Activated CD4-positive, alpha-beta memory T cell treated with anti-CD3 and anti-CD28 coated beads, Interleukin-2, amount 10 ng/mL, durations not matched to agents 7 days and 5 days (primary cell): Measurements from ENCODE around the gene ZNF705A. TPM values are rescaled to one million over a fixed set of nuclear protein-coding genes. Genes with fewer than 3 reads are reported as not detected.
"Not testable (repeated sequence)": the region's sequence is repeated elsewhere in the genome, so short reads cannot be mapped to it uniquely, and the experiment has no call there.

Experiments
- CTCF ChIA-PET: fragments of 350-600 bp; sonication (Branson Sonifier 250); formaldehyde crosslinking; loops from one replicate; lab custom pipeline; 2021; ENCODE audit warnings: antibody characterized with exemption, inconsistent platforms; lab: Charles Lee
- POLR2A ChIA-PET: fragments of 350-600 bp; sonication (Branson Sonifier 250); formaldehyde crosslinking; loops from one replicate; lab custom pipeline; 2021; ENCODE audit warnings: antibody characterized with exemption; lab: Charles Lee
- DNase-seq: peaks from one replicate; pipeline ENCODE4 v3.0.0-alpha.2; 2020
- H3K27ac Mint-ChIP-seq: one replicate; pipeline ENCODE4 v1.8.0; 2021; ENCODE audit warnings: mild to moderate bottlenecking, mixed read lengths
- H3K27me3 Mint-ChIP-seq: one replicate; pipeline ENCODE4 v1.8.0; 2021; ENCODE audit warnings: mixed read lengths
- H3K36me3 Mint-ChIP-seq: one replicate; pipeline ENCODE4 v1.8.0; 2021; ENCODE audit warnings: low read depth, mixed read lengths
- H3K4me1 Mint-ChIP-seq: one replicate; pipeline ENCODE4 v1.8.0; 2021; ENCODE audit warnings: mixed read lengths
- H3K4me3 Mint-ChIP-seq: one replicate; pipeline ENCODE4 v1.8.0; 2021; ENCODE audit warnings: mild to moderate bottlenecking, mixed read lengths
- H3K9me3 Mint-ChIP-seq: one replicate; pipeline ENCODE4 v1.8.0; 2021; ENCODE audit warnings: mixed read lengths
- total RNA-seq, 2 experiments: library from RNA; stranded (reverse); gene quantifications; one replicate each; pipeline ENCODE4 v1.2.3, GENCODE V29; 2021

The ZNF705A gene
- total RNA-seq, 2 experiments from 2014 or later, result not detected

GRCh38 chr12:8154526-8154925, 2.3 kb upstream of the ZNF705A start:
- no peaks in the 10 kb centered on the region for H3K36me3 Mint-ChIP-seq
- H3K27ac Mint-ChIP-seq, result no peak overlapping the region
- ChIA-PET CTCF (no interaction called here), POLR2A (interaction anchor here (0.9 kb wide), 1 partner anchor 46 kb away, joined by 4 read pairs; no protein-coding TSS in a partner anchor)
- no peak overlapping the region for H3K4me3 Mint-ChIP-seq
- peaks cover 55% of the 10 kb centered on the region for H3K27me3 Mint-ChIP-seq
- peaks cover 5% of the 10 kb centered on the region for H3K4me1 Mint-ChIP-seq
- H3K9me3 Mint-ChIP-seq, result no peaks in the 10 kb centered on the region
- no peak for DNase-seq

DNA sequence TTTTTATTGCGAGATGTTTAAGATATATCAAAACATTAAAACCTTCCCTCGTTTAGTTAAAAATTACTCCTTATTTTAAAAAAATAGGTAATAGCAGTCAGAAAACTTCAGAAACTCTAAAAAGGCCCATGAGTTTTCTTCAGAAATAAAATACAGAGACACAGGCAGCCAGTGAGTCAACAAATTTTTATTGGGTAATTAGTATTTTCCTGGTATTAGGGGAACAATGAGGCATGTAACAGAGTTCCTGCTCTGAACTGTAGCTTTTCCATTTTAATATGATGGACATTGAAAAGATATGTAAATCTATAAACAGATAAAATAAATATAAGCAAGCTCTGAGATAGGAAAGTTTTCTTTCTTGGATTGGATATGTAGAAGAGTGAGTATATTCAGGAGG, 399 bp upstream of the ZNF705A start:
- Mint-ChIP-seq H3K27me3 (peaks cover 46% of the 10 kb centered on the region), H3K36me3 (no peaks in the 10 kb centered on the region), H3K27ac (no peak overlapping the region), H3K4me3 (no peak overlapping the region), H3K9me3 (no peaks in the 10 kb centered on the region), H3K4me1 (peaks cover 5% of the 10 kb centered on the region)
- ChIA-PET CTCF (no interaction called here), POLR2A (no interaction called here)
- no peak for DNase-seq

DNA sequence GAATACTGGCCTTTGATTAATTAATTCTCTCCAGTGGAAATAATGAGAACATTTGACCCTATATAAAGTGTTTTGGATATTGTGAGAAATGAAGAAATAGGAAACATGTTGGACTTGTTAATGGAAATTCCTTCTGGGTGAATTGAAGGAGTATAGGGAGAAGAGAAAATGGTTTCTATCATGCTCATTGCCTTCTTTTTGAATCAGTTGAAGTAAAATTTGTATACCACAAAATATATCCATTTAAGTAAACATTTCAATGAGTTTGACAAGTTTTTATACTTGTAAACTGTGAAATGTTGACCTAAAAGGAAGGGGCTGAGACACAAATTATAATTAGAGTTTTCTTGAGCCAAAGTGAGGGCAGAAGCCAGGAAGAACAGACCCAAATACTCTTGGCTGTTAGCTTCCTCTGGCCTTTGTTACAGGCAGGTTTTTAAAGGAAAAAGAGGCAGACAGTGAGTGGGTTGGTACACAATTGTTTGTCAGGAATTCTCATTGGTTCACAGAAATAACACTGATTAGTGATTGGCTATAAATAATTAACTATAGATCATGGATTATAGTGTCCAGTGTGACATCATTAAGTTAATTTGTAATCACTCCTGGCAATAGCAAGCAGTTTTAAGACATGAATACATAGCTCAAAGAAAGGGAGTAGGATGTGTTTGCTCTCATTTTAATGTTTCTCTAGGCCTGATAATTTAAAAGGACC, 826 bp downstream of the ZNF705A start:
- H3K4me3 Mint-ChIP-seq, result no peak overlapping the region
- no peak for DNase-seq
- H3K4me1 Mint-ChIP-seq, result peaks cover 15% of the 10 kb centered on the region
- no peaks in the 10 kb centered on the region for H3K36me3 Mint-ChIP-seq
- H3K9me3 Mint-ChIP-seq, result no peaks in the 10 kb centered on the region
- ChIA-PET CTCF (interaction anchor here (0.8 to 1.1 kb wide), 2 partner anchors 48 to 74 kb away, joined by 3 to 4 read pairs; no protein-coding TSS in a partner anchor), POLR2A (no interaction called here)
- H3K27ac Mint-ChIP-seq, result no peak overlapping the region
- peaks cover 34% of the 10 kb centered on the region for H3K27me3 Mint-ChIP-seq

DNA sequence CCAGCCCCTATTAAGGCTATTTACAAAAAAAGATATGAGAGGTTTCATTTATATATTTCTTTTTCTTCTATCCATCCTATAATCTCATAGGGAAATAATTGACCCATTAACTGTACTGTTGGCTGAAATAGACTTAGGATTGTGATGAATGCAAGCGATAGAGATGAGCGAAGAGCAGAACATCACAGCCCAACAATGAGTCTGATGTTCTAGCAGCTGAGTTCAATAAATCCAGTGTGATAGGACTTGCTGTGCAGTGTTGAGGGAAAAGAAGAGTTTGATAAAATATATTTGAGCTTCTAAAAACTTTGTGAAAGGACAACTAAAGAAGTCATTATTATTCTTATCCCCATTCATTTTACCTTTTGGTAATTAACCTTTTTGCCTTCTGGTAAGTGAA, 16.1 kb downstream of the ZNF705A start:
- POLR2A ChIA-PET, result not testable (repeated sequence)

DNA sequence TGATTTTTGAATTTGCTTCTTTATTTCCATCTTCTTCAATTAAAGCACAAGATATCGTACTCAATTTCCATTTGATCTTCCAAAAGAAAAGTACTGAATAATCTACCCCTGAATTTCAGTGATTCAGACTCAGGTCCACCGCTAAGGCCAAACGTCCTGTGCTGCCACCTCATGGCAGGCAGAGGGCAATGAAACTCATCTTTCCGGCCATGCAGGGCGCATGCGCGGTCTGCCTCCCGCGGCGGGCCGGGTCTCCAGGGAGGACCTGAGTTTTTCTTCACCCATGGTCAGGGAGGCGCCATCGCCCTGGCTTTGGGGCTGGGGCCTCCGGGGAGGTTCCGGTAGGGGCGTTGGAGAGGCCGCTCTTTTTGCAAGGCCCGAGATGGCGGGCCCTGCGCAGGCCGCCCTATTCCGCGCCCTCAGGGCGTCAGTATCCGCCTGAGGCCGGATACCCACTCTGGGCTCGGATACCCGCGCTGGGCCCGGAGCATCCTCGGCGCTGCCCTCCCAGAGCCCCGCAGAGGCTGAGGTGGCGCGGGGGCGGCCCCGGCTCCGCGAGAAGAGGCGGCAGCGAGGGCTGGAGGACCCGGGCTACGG, 23.3 kb downstream of the ZNF705A start:
- H3K36me3 Mint-ChIP-seq, POLR2A ChIA-PET, H3K9me3 Mint-ChIP-seq, H3K27me3 Mint-ChIP-seq: not testable (repeated sequence)
- CTCF ChIA-PET, result interaction anchor here (0.8 kb wide), 1 partner anchor 72 kb away, joined by 4 read pairs; no protein-coding TSS in a partner anchor
- DNase-seq, result peak; percentile 84
- Mint-ChIP-seq H3K4me3 (peak overlapping the region; percentile 76), H3K27ac (peak overlapping the region; percentile 29), H3K4me1 (peaks cover 14% of the 10 kb centered on the region)

More for the DNA sequence above, 16.1 kb downstream of the ZNF705A start:
- H3K36me3 Mint-ChIP-seq, DNase-seq, H3K9me3 Mint-ChIP-seq, H3K4me3 Mint-ChIP-seq, H3K27ac Mint-ChIP-seq, CTCF ChIA-PET, H3K4me1 Mint-ChIP-seq: not testable (repeated sequence)
- peaks cover 20% of the 10 kb centered on the region for H3K27me3 Mint-ChIP-seq

- not testable (repeated sequence) for H3K27me3 Mint-ChIP-seq, DNase-seq, H3K9me3 Mint-ChIP-seq, H3K36me3 Mint-ChIP-seq, H3K27ac Mint-ChIP-seq
- Mint-ChIP-seq H3K4me1 (peaks cover 14% of the 10 kb centered on the region), H3K4me3 (peak overlapping the region; percentile 63)
- ChIA-PET POLR2A (interaction anchor here (0.6 kb wide), 2 partner anchors 53 to 72 kb away, joined by 3 to 5 read pairs; no protein-coding TSS in a partner anchor), CTCF (interaction anchor here (2.6 kb wide), 1 partner anchor 72 kb away, joined by 8 read pairs; no protein-coding TSS in a partner anchor)
These were observed 24.5 kb downstream of the ZNF705A start for GRCh38 chr12:8181271-8181670.

DNA sequence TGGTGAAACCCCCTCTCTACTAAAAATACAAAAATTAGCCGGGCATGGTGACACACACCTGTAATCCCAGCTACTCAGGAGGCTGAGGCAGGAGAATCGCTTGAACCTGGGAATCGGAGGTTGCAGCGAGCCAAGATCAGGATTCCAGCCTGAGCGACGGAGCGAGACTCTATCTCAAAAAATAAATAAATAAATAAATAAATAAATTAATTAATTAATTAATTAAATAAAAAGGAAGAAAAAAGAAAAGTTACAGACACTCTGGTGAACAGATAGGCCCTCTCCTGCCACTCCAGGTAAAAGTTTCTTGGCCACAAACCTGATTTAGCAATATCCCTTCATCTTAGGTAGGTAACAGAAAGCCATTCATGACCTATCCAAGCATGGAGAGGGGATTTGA, 26.1 kb downstream of the ZNF705A start:
- H3K4me3 Mint-ChIP-seq, H3K27ac Mint-ChIP-seq, H3K27me3 Mint-ChIP-seq, DNase-seq, POLR2A ChIA-PET, H3K36me3 Mint-ChIP-seq, H3K9me3 Mint-ChIP-seq: not testable (repeated sequence)
- CTCF ChIA-PET, result interaction anchor here (2.6 kb wide), 1 partner anchor 73 kb away, joined by 8 read pairs; no protein-coding TSS in a partner anchor
- H3K4me1 Mint-ChIP-seq, result peaks cover 14% of the 10 kb centered on the region

GRCh38 chr12:8183346-8183745, 26.5 kb downstream of the ZNF705A start:
- H3K27ac Mint-ChIP-seq, POLR2A ChIA-PET, CTCF ChIA-PET, DNase-seq, H3K27me3 Mint-ChIP-seq, H3K36me3 Mint-ChIP-seq, H3K9me3 Mint-ChIP-seq, H3K4me3 Mint-ChIP-seq: not testable (repeated sequence)
- peaks cover 14% of the 10 kb centered on the region for H3K4me1 Mint-ChIP-seq

GRCh38 chr12:8184206-8184605, 27.4 kb downstream of the ZNF705A start:
- H3K27me3 Mint-ChIP-seq, DNase-seq, CTCF ChIA-PET, POLR2A ChIA-PET, H3K4me3 Mint-ChIP-seq, H3K9me3 Mint-ChIP-seq, H3K27ac Mint-ChIP-seq, H3K36me3 Mint-ChIP-seq: not testable (repeated sequence)
- peaks cover 14% of the 10 kb centered on the region for H3K4me1 Mint-ChIP-seq

DNA sequence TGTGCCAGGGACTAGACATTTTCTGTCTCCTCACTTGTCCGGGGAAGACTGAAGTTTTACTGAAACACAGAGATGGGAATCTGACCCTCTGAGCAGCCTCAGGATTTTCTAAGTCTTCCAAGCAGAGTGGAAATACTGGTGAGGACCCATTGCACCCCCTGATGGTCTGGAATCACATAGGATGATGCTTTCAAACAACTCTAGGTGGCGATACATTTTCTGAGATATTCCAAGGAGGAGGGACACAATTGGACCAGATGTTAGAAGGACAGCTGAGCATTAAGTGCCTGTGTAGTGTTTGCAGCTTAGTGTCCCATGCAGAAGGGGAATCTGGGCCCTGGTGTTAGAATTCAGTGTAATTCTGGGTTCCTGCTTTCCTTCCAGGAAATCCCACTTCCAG, 31.3 kb downstream of the ZNF705A start:
- DNase-seq, result not testable (repeated sequence)

DNA sequence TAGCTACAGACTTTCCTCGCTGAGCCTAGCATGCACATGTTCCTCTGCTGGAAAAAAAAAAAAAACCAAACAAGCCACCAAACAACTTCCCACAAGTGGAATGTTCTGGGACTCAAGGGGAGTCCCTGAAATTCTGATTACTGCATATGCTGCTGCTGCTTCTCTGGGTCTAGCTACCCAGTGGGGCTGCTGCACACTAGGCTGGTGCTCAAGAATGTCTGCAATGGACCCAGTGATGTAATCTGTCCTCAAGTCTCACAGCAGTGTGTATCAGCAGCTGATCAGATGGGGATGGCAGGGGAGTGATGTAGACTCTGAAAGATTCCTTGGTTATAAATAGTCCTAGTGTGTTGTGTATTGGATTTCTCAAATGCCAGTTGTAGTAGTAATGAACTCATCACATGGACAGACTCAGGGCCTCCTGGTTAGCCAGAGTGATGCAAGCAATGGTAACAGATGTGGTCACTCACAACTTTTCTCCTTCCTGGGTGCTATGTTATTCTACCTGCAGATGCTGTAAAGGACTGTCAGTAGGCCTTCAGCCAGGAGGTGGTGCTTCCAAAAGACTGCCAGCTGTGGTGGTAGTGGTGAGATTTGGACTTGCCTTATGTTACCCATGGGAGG, 41.0 kb downstream of the ZNF705A start:
- H3K4me3 Mint-ChIP-seq, H3K27me3 Mint-ChIP-seq, H3K36me3 Mint-ChIP-seq, DNase-seq, H3K27ac Mint-ChIP-seq, H3K9me3 Mint-ChIP-seq, POLR2A ChIA-PET: not testable (repeated sequence)
- peaks cover 10% of the 10 kb centered on the region for H3K4me1 Mint-ChIP-seq
- CTCF ChIA-PET, result interaction anchor here (0.8 kb wide), 1 partner anchor 11 kb away, joined by 3 read pairs; no protein-coding TSS in a partner anchor

More for the DNA sequence above, 31.3 kb downstream of the ZNF705A start:
- CTCF ChIA-PET, H3K9me3 Mint-ChIP-seq, H3K4me3 Mint-ChIP-seq, H3K4me1 Mint-ChIP-seq, H3K27me3 Mint-ChIP-seq, POLR2A ChIA-PET, H3K36me3 Mint-ChIP-seq, H3K27ac Mint-ChIP-seq: not testable (repeated sequence)

- CTCF ChIA-PET, H3K4me3 Mint-ChIP-seq, DNase-seq, H3K4me1 Mint-ChIP-seq, H3K9me3 Mint-ChIP-seq, POLR2A ChIA-PET, H3K27me3 Mint-ChIP-seq, H3K36me3 Mint-ChIP-seq, H3K27ac Mint-ChIP-seq: not testable (repeated sequence)
These were observed 62.0 kb downstream of the ZNF705A start for GRCh38 chr12:8218711-8219382.

DNA sequence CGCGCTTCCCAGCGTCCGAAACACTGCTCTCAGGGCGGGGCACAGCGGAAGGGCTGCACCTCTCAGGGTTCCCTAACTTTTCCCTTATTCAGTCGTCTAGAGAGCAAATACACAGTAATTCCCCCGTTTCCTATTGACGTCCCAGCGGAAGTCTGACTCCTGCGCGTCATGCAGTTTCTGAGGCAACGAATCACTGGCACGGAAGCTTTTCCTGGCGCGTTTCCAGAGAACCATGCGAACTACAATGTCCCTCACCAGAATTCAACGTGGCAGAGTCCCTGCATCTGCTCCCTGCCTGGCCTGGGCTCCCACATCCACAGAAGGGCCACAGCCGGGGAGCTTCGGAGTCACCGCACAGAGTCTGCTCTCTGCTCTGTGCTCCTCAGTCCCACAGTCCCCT, 64.6 kb downstream of the ZNF705A start:
- H3K9me3 Mint-ChIP-seq, POLR2A ChIA-PET, H3K4me1 Mint-ChIP-seq, H3K36me3 Mint-ChIP-seq, H3K27me3 Mint-ChIP-seq, DNase-seq, H3K4me3 Mint-ChIP-seq, CTCF ChIA-PET, H3K27ac Mint-ChIP-seq: not testable (repeated sequence)
